ENCODE results near the gene SEPTIN6. TPM values are rescaled to one million over a fixed set of nuclear protein-coding genes. Genes with fewer than 3 reads are reported as not detected.

Gene SEPTIN6
- total RNA-seq, 1 experiment from 2014 or later: 31.2 TPM

GRCh38 chrX:119659522-119659921 is 33.4 kb downstream of the SEPTIN6 start:
- DNase-seq (ENCODE audit: low read depth, low spot score): no peak
- Histone ChIP-seq H3K4me1 (ENCODE audit: control insufficient read depth, insufficient read depth, low read length) (no peaks in the 10 kb centered on the region), H3K27ac (ENCODE audit: low read length) (no peak overlapping the region), H3K36me3 (ENCODE audit: control insufficient read depth, insufficient read depth, low read length) (no peaks in the 10 kb centered on the region; the same call in 1 of the 2 replicates), H3K4me3 (ENCODE audit: low read depth in 2 of 2, low read length in 2 of 2) (no peak overlapping the region), H3K27me3 (ENCODE audit: control insufficient read depth, insufficient read depth, low read length) (no peaks in the 10 kb centered on the region), H3K9me3 (ENCODE audit: control insufficient read depth, insufficient read depth, low read depth, low read length) (no peaks in the 10 kb centered on the region)
- intact Hi-C loops (cut with micrococcal nuclease; ENCODE audit: unreplicated experiment) (no loop called here), in situ Hi-C loops (cut with HindIII; ENCODE audit: low pct_unique_long_range_greater_than_20kb, low sequenced_read_pairs) (no loop called here)
- no peak for TF ChIP-seq TCF7L2 (IDR thresholded peaks at IDR 0.05; ENCODE audit: low read depth, low read length)
- no peak for TF ChIP-seq REST (IDR thresholded peaks at IDR 0.05; ENCODE audit: insufficient read depth in 1 of 2, low read depth in 2 of 2, low read length in 1 of 2)
- ChIA-PET CTCF (no interaction called here), POLR2A (no interaction called here)
- no TSS peak for BruUV-seq (replicated peaks)
- no peak for ATAC-seq

GRCh38 chrX:119655125-119655524 is 37.8 kb downstream of the SEPTIN6 start:
- Histone ChIP-seq H3K36me3 (ENCODE audit: control insufficient read depth, insufficient read depth, low read length) (no peaks in the 10 kb centered on the region; the same call in 1 of the 2 replicates), H3K9me3 (ENCODE audit: control insufficient read depth, insufficient read depth, low read depth, low read length) (no peaks in the 10 kb centered on the region), H3K4me3 (ENCODE audit: low read depth in 2 of 2, low read length in 2 of 2) (no peak overlapping the region), H3K27me3 (ENCODE audit: control insufficient read depth, insufficient read depth, low read length) (no peaks in the 10 kb centered on the region), H3K27ac (ENCODE audit: low read length) (no peak overlapping the region), H3K4me1 (ENCODE audit: control insufficient read depth, insufficient read depth, low read length) (no peaks in the 10 kb centered on the region)
- POLR2A ChIA-PET: no interaction called here
- no TSS peak for BruUV-seq (replicated peaks)
- no peak for ATAC-seq
- TF ChIP-seq TCF7L2 (IDR thresholded peaks at IDR 0.05; ENCODE audit: low read depth, low read length) (no peak), REST (IDR thresholded peaks at IDR 0.05; ENCODE audit: insufficient read depth in 1 of 2, low read depth in 2 of 2, low read length in 1 of 2) (no peak)
- in situ Hi-C loops (cut with HindIII; ENCODE audit: low pct_unique_long_range_greater_than_20kb, low sequenced_read_pairs): no loop called here
- DNase-seq (ENCODE audit: low read depth, low spot score): no peak
- intact Hi-C loops (cut with micrococcal nuclease; ENCODE audit: unreplicated experiment): no loop called here
- CTCF ChIA-PET: no interaction called here

- Histone ChIP-seq H3K4me1 (ENCODE audit: control insufficient read depth, insufficient read depth, low read length) (no peaks in the 10 kb centered on the region), H3K4me3 (ENCODE audit: low read depth in 2 of 2, low read length in 2 of 2) (no peak overlapping the region), H3K9me3 (ENCODE audit: control insufficient read depth, insufficient read depth, low read depth, low read length) (no peaks in the 10 kb centered on the region), H3K36me3 (ENCODE audit: control insufficient read depth, insufficient read depth, low read length) (no peaks in the 10 kb centered on the region; the same call in 1 of the 2 replicates), H3K27me3 (ENCODE audit: control insufficient read depth, insufficient read depth, low read length) (no peaks in the 10 kb centered on the region), H3K27ac (ENCODE audit: low read length) (no peak overlapping the region)
- ATAC-seq: no peak
- BruUV-seq (replicated peaks): no TSS peak
- POLR2A ChIA-PET: no interaction called here
- intact Hi-C loops (cut with micrococcal nuclease; ENCODE audit: unreplicated experiment): no loop called here
- CTCF ChIA-PET: interaction anchor here (0.6 kb wide), 3 partner anchors 34 to 139 kb away, joined by 3 to 6 read pairs (median 5); no protein-coding TSS in a partner anchor
- in situ Hi-C loops (cut with HindIII; ENCODE audit: low pct_unique_long_range_greater_than_20kb, low sequenced_read_pairs): no loop called here
- TF ChIP-seq CTCF (IDR thresholded peaks at IDR 0.05) (no peak), TCF7L2 (IDR thresholded peaks at IDR 0.05; ENCODE audit: low read depth, low read length) (no peak)
- DNase-seq (ENCODE audit: low read depth, low spot score): no peak
Measured at GRCh38 chrX:119654112-119654531, 38.8 kb downstream of the SEPTIN6 start.
